ENCODE data around the gene SUPT3H.
"Not testable (repeated sequence)": the region's sequence is repeated elsewhere in the genome, so short reads cannot be mapped to it uniquely, and the experiment has no call there.

DNA sequence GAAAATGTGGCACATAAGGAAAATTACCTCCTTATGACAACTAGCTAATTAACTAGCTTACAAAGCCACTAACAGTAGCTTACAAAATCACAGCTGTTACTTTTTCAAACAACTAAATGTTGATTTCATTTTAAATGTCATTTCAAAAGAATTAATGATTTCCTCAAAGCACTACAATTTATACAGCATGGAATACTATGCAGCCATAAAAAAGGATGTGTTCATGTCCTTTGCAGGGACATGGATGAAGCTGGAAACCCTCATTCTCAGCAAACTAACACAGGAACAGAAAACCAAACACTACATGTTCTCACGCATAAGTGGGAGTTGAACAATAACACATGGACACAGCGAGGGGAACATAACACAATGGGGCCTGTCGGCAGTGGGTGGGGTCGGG, 100.0 kb downstream of the SUPT3H start:
- not testable (repeated sequence) for TF ChIP-seq POLR2A (IDR thresholded peaks at IDR 0.05)
- TF ChIP-seq, protein P1, sequence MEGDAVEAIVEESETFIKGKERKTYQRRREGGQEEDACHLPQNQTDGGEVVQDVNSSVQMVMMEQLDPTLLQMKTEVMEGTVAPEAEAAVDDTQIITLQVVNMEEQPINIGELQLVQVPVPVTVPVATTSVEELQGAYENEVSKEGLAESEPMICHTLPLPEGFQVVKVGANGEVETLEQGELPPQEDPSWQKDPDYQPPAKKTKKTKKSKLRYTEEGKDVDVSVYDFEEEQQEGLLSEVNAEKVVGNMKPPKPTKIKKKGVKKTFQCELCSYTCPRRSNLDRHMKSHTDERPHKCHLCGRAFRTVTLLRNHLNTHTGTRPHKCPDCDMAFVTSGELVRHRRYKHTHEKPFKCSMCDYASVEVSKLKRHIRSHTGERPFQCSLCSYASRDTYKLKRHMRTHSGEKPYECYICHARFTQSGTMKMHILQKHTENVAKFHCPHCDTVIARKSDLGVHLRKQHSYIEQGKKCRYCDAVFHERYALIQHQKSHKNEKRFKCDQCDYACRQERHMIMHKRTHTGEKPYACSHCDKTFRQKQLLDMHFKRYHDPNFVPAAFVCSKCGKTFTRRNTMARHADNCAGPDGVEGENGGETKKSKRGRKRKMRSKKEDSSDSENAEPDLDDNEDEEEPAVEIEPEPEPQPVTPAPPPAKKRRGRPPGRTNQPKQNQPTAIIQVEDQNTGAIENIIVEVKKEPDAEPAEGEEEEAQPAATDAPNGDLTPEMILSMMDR (IDR thresholded peaks at IDR 0.05), result not testable (repeated sequence)
